DND-41 (cell line): ENCODE results near the gene ZBTB42.

Experiments used
- ATAC-seq: fragments of 200-7000 bp; cut with Tn5 transposase; 3 replicates; pipeline ENCODE4 v1.9.1; 2021; ENCODE audit warnings: low read depth; ENCODE audit not compliant: insufficient read depth
- DNase-seq: peaks from one replicate; pipeline ENCODE4 v3.0.0-alpha.2; 2020
- H2AFZ ChIP-seq: 2 replicates; pipeline ENCODE4 v1.6.0; 2012; ENCODE audit warnings: low read depth, low read length
- H3K27ac ChIP-seq: 2 replicates; pipeline ENCODE4 v1.5.1; 2012; ENCODE audit warnings: low read length, inconsistent platforms
- H3K27me3 ChIP-seq: fragments of 200-600 bp; sonication (generic); 2 replicates; pipeline ENCODE4 v1.6.0; 2012; ENCODE audit warnings: low read length, mild to moderate bottlenecking, inconsistent platforms; ENCODE audit not compliant: insufficient read depth, poor library complexity
- H3K36me3 ChIP-seq: 2 replicates; pipeline ENCODE4 v1.5.1; 2012; ENCODE audit warnings: low read length, inconsistent platforms; ENCODE audit not compliant: insufficient read depth
- H3K4me1 ChIP-seq: 2 replicates; pipeline ENCODE4 v1.5.1; 2012; ENCODE audit warnings: mild to moderate bottlenecking, low read length; ENCODE audit not compliant: insufficient read depth
- H3K4me2 ChIP-seq: 2 replicates; pipeline ENCODE4 v1.6.0; 2012; ENCODE audit warnings: mild to moderate bottlenecking, moderate library complexity, low read length, inconsistent platforms; ENCODE audit not compliant: insufficient read depth
- H3K4me3 ChIP-seq, 2 experiments: fragments of 200-600 bp in 1 of 2; shearing (Covaris generic) in 1 of 2; 2 replicates each; pipeline ENCODE4 v1.5.1; 2012 to 2016; ENCODE audit warnings: inconsistent platforms in 2 of 2, low read length in 2 of 2, mild to moderate bottlenecking in 2 of 2, low read depth in 1 of 2, moderate library complexity in 1 of 2
- H3K79me2 ChIP-seq: 2 replicates; pipeline ENCODE4 v1.6.0; 2012; ENCODE audit warnings: low read length, inconsistent platforms; ENCODE audit not compliant: insufficient read depth
- H3K9ac ChIP-seq: 2 replicates; pipeline ENCODE4 v1.6.0; 2012; ENCODE audit warnings: low read depth, mild to moderate bottlenecking, inconsistent platforms, low read length, moderate library complexity
- H3K9me3 ChIP-seq: 2 replicates; pipeline ENCODE4 v1.5.1; 2012; ENCODE audit warnings: low read length, moderate library complexity, mild to moderate bottlenecking, inconsistent platforms; ENCODE audit not compliant: insufficient read depth, severe bottlenecking
- H4K20me1 ChIP-seq: 2 replicates; pipeline ENCODE4 v1.6.0; 2012; ENCODE audit warnings: low read length; ENCODE audit not compliant: insufficient read depth
- CTCF ChIP-seq: IDR thresholded peaks from 2 replicates; pipeline ENCODE4 v1.5.1; 2012; ENCODE audit warnings: borderline replicate concordance, low read length, moderate library complexity, mild to moderate bottlenecking; ENCODE audit not compliant: poor library complexity, severe bottlenecking; ENCODE audit errors: extremely low read depth
- EZH2 ChIP-seq: IDR thresholded peaks from 3 replicates; pipeline ENCODE4 v1.6.1; 2012; ENCODE audit warnings: borderline replicate concordance, low read depth, mild to moderate bottlenecking, moderate library complexity, low read length, inconsistent platforms; ENCODE audit not compliant: severe bottlenecking

Gene ZBTB42

DNA sequence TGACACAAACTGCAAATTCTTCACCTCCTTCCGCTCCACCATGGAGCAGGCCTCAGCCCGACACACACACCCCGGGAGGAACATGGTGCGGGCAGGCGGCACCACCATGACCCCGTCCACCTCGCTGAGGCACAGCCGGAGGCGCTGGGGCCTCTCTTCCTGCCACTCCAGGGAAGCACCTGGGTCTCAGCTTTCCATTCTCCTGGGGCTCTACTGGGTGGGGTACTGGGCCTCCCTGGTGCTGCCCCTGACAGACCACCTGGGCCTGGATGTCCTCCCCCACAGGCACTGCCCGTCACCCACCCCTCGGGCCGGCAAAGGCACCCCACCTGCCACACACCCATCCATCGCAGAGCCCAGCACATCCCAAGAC, 15.2 kb upstream of the ZBTB42 start:
- TF ChIP-seq EZH2 (no peak), CTCF (no peak)
- Histone ChIP-seq H3K4me2 (no peak overlapping the region), H3K27me3 (no peaks in the 10 kb centered on the region), H4K20me1 (peaks cover 95% of the 10 kb centered on the region), H3K36me3 (peaks cover 94% of the 10 kb centered on the region), H3K9me3 (no peaks in the 10 kb centered on the region), H3K4me3 (no peak overlapping the region), H2AFZ (no peak overlapping the region), H3K9ac (no peak overlapping the region), H3K4me1 (peaks cover 6% of the 10 kb centered on the region; the same call in 1 of the 2 replicates), H3K27ac (no peak overlapping the region), H3K79me2 (peaks cover 88% of the 10 kb centered on the region)
- ATAC-seq: no peak
- no peak for DNase-seq

GRCh38 chr14:104786091-104786586, 14.8 kb upstream of the ZBTB42 start:
- H3K27me3 ChIP-seq: no peaks in the 10 kb centered on the region

GRCh38 chr14:104786726-104787675, 13.9 kb upstream of the ZBTB42 start:
- Histone ChIP-seq H3K4me2 (no peak overlapping the region), H3K27me3 (no peaks in the 10 kb centered on the region), H3K27ac (no peak overlapping the region), H4K20me1 (peaks cover 96% of the 10 kb centered on the region), H2AFZ (no peak overlapping the region), H3K4me3 (no peak overlapping the region), H3K79me2 (peaks cover 90% of the 10 kb centered on the region), H3K9ac (no peak overlapping the region), H3K36me3 (peaks cover 94% of the 10 kb centered on the region), H3K4me1 (peaks cover 8% of the 10 kb centered on the region; the same call in 1 of the 2 replicates), H3K9me3 (no peaks in the 10 kb centered on the region)
- TF ChIP-seq CTCF (no peak), EZH2 (no peak)
- no peak for DNase-seq
- no peak for ATAC-seq

More at GRCh38 chr14:104786091-104786586, 14.8 kb upstream of the ZBTB42 start:
- ATAC-seq (no peak), DNase-seq (no peak)
- Histone ChIP-seq H3K4me2 (no peak overlapping the region), H2AFZ (no peak overlapping the region), H3K9me3 (no peaks in the 10 kb centered on the region), H4K20me1 (peaks cover 95% of the 10 kb centered on the region), H3K4me1 (peaks cover 6% of the 10 kb centered on the region; the same call in 1 of the 2 replicates), H3K27ac (no peak overlapping the region), H3K36me3 (peaks cover 94% of the 10 kb centered on the region), H3K9ac (no peak overlapping the region), H3K79me2 (peaks cover 88% of the 10 kb centered on the region), H3K4me3 (no peak overlapping the region)
- TF ChIP-seq CTCF (no peak), EZH2 (no peak)
